Heart right ventricle (tissue), 16 donors: ENCODE data around the gene ENOX1. TPM values are rescaled to one million over a fixed set of nuclear protein-coding genes. Genes with fewer than 3 reads are reported as not detected.

Source experiments
- ATAC-seq, 8 donors: fragments of 200-7000 bp; cut with Tn5 transposase; one replicate each; pipeline ENCODE4 v1.9.1; 2020; ENCODE audit warnings: mild to moderate bottlenecking in 8 of 8, moderate library complexity in 8 of 8, moderate number of reproducible peaks in 1 of 8
- DNase-seq, 2 donors: peaks; one replicate each; pipeline ENCODE4 v3.0.0-alpha.2; 2020
- H3K27ac ChIP-seq, 10 donors: fragments of 200-600 bp; sonication (generic) in 2 of 10; one replicate each; pipeline versions ENCODE4 v1.5.0 to v1.8.0; 2020 to 2022; ENCODE audit warnings: mild to moderate bottlenecking in 3 of 10
- H3K27me3 ChIP-seq, 7 donors: fragments of 200-600 bp; one replicate each; pipeline ENCODE4 v1.8.0; 2021 to 2022; ENCODE audit warnings: mild to moderate bottlenecking in 2 of 7
- H3K36me3 ChIP-seq, 9 donors: fragments of 200-600 bp; sonication (generic) in 1 of 9; one replicate each; pipeline versions ENCODE4 v1.5.0 to v1.8.0; 2020 to 2022; ENCODE audit warnings: mild to moderate bottlenecking in 2 of 9
- H3K4me1 ChIP-seq, 9 donors: fragments of 200-600 bp; sonication (generic) in 1 of 9; one replicate each; pipeline versions ENCODE4 v1.5.0 to v1.8.0; 2020 to 2022; ENCODE audit warnings: mild to moderate bottlenecking in 4 of 9
- H3K4me3 ChIP-seq, 10 donors: fragments of 200-600 bp; sonication (generic) in 2 of 10; one replicate each; pipeline versions ENCODE4 v1.5.0 to v1.8.0; 2020 to 2022; ENCODE audit warnings: mild to moderate bottlenecking in 7 of 10, moderate library complexity in 2 of 10
- H3K9me3 ChIP-seq, 11 donors: fragments of 200-600 bp in 10 of 11; sonication (generic) in 2 of 11; one replicate each; pipeline versions ENCODE4 v1.5.0 to v1.8.0; 2013 to 2022; ENCODE audit warnings: mild to moderate bottlenecking in 2 of 11, control low read depth in 1 of 11, moderate library complexity in 1 of 11
- CTCF ChIP-seq, 9 donors: fragments of 200-600 bp; sonication (generic) in 2 of 9; IDR thresholded peaks; one replicate each; pipeline versions ENCODE4 v1.5.0 to v1.8.0; 2021 to 2022; ENCODE audit warnings: antibody characterized with exemption in 9 of 9, mild to moderate bottlenecking in 5 of 9, moderate library complexity in 1 of 9
- WGBS, 2 donors: extraction: QIAGEN DNeasy Blood & Tissue Kit; methylation state at CpG; one replicate each; pipeline ENCODE4 v1.1.7; 2013; ENCODE audit warnings: inconsistent platforms in 1 of 2; 5-methylcytosine and 5-hydroxymethylcytosine counted together
- intact Hi-C, 10 donors: fragments of 100-400 bp; cut with DNase I; formaldehyde crosslinking; loops; one replicate each; pipeline versions ENCODE4 v1.11.1 to v1.14.2; 2022
- polyA plus RNA-seq, 2 donors: library from polyadenylated mRNA; stranded (reverse); fragments of 200-250 nt; gene quantifications; one replicate each; pipeline ENCODE4 v1.2.3, GENCODE V29; 2013
- total RNA-seq, 10 donors: library from RNA; stranded (reverse); fragmentation: NEBNext Ultra II Directional in 3 of 10; extraction: Animal tissue kit (Norgen Biotek cat#: 25700) in 3 of 10; gene quantifications; one replicate each; pipeline versions ENCODE4 v1.2.1 to v1.2.4, GENCODE V29; 2021 to 2023
- donor health status: Arrhythmogenic right ventricular cardiomyopathy.
- donor health status: ischemic (EF 13 %, LVEDD 7.1; RV severe dilation, severe dysfunction).
- donor health status: healthy with polysubstance abuse.
- donor health status: DM: no; HTN: yes; CAD: no.
- donor health status: DM: no; HTN: no; CAD: no.
- donor health status: ischemic (EF 25% LVEDD 6.9; RV normal size, moderate dysfunction).
- donor health status: ischemic (EF 25% LVEDD 5.7; RV mildly dilated, moderate dysfunction).
- donor health status: healthy.
- donor health status: DM: yes; HTN: yes; CAD: no.
- donor health status: Ischemic cardiomyopathy.
- donor health status: ischemic (EF 35%, LVEDD 5.7; RV mildly dilated, moderate dysfunction).
- donor health status: nonischemic (EF 11% LVEDD 7.7; RV severe dilation, severe dysfunction).
- donor health status: DM: yes; HTN: yes; CAD: no.
- donor health status: PGD.
- donor health status: ischemic (EF 29% LVEDD 5.4; RV normal size, mild dysfunction).
- donor health status: nonischemic (EF 23%, LVEDD 6.1; RV moderate dilation, normal function).

Gene ENOX1
- total and polyA plus RNA-seq, 12 donors: 2.0 to 10.4 (median 7.1) TPM

DNA sequence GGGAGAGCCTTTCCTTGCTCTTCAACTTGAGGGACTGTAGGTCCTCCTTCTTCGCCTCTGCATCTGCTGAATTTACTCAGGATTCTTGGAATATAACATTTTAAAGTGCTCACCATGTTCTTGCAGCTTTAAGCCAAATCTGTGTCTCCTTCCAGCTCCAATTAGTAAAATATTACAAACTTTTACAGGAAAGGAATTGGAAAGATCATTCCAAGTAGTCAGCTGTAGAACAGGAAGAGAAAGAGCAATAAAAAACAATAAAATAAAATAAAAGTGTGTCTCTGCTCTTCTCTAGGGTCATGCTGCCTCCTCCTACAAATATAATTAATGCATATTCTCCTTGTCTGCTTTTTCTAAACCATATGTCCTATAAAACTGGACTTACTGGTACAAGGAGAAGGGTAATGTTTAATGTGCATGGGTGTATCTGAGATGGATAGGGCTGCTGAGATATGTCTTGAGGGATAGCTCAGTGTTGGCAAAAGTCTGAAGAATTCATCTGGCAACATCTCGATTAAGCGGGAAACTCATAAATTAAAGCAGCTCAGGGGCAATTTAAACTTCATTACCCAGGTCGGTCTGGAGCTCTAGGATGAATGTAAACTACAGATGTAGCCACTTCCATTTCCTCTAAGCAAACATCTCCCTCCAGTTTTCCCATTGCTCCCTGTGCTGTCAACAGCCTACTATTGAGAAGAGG, 25.0 kb downstream of the ENOX1 start:
- TF ChIP-seq CTCF (IDR thresholded peaks at IDR 0.05): no peak
- no peaks in the 10 kb centered on the region for H3K9me3 ChIP-seq
- no peak overlapping the region for H3K27ac ChIP-seq
- no peaks in the 10 kb centered on the region for H3K27me3 ChIP-seq
- no peaks in the 10 kb centered on the region for H3K36me3 ChIP-seq
- H3K4me3 ChIP-seq: no peak overlapping the region
- ATAC-seq (no peak), DNase-seq (no peak)
- peaks cover 0 to 39% (median 14%) of the 10 kb centered on the region in 9 donors for H3K4me1 ChIP-seq
- intact Hi-C loops: no loop called here
- WGBS, 2 donors: 81 to 85% methylated on average over 4 of the region's 4 CpGs

- DNase-seq (no peak), ATAC-seq (no peak)
- no peaks in the 10 kb centered on the region for H3K9me3 ChIP-seq
- intact Hi-C loops: no loop called here
- no peaks in the 10 kb centered on the region for H3K36me3 ChIP-seq
- H3K27ac ChIP-seq: no peak overlapping the region
- 78 to 80% methylated on average over 3 of the region's 3 CpGs for WGBS, 2 donors
- H3K4me1 ChIP-seq: peaks cover 0 to 36% (median 6%) of the 10 kb centered on the region in 9 donors
- no peaks in the 10 kb centered on the region for H3K27me3 ChIP-seq
- TF ChIP-seq CTCF (IDR thresholded peaks at IDR 0.05): no peak
- no peak overlapping the region for H3K4me3 ChIP-seq
Measured at GRCh38 chr13:43760257-43760656, 26.5 kb downstream of the ENOX1 start.

GRCh38 chr13:43758834-43759233, 27.9 kb downstream of the ENOX1 start:
- DNase-seq: no peak
- Histone ChIP-seq H3K9me3 (no peaks in the 10 kb centered on the region), H3K27ac (no peak overlapping the region), H3K27me3 (no peaks in the 10 kb centered on the region), H3K4me3 (no peak overlapping the region), H3K4me1 (peaks cover 0 to 25% (median 4%) of the 10 kb centered on the region in 9 donors), H3K36me3 (no peaks in the 10 kb centered on the region)
- intact Hi-C loops: no loop called here
- TF ChIP-seq CTCF (IDR thresholded peaks at IDR 0.05): no peak
- 95 to 96% methylated on average over 1 of the region's 1 CpG for WGBS, 2 donors
- ATAC-seq: no peak

- Histone ChIP-seq H3K4me1 (peaks cover 0 to 22% (median 4%) of the 10 kb centered on the region in 9 donors), H3K27me3 (no peaks in the 10 kb centered on the region), H3K36me3 (no peaks in the 10 kb centered on the region), H3K9me3 (no peaks in the 10 kb centered on the region), H3K4me3 (no peak overlapping the region), H3K27ac (no peak overlapping the region)
- ATAC-seq: no peak
- WGBS, 2 donors: 89 to 91% methylated on average over 1 of the region's 1 CpG
- no peak for TF ChIP-seq CTCF (IDR thresholded peaks at IDR 0.05)
- no peak for DNase-seq
- intact Hi-C loops: no loop called here
Measured at GRCh38 chr13:43757266-43757665, 29.5 kb downstream of the ENOX1 start.
